ENCODE results near the gene ANGPTL2.

ANGPTL2 gene

GRCh38 chr9:127136081-127136879 is 13.8 kb upstream of the ANGPTL2 start:
- no peak for DNase-seq (ENCODE audit: low read depth)

GRCh38 chr9:127135056-127135745 is 12.8 kb upstream of the ANGPTL2 start:
- no peak for DNase-seq (ENCODE audit: low read depth)

GRCh38 chr9:127133739-127134167 is 11.3 kb upstream of the ANGPTL2 start:
- DNase-seq (ENCODE audit: low read depth): no peak

GRCh38 chr9:127132921-127133647 is 10.6 kb upstream of the ANGPTL2 start:
- DNase-seq (ENCODE audit: low read depth): no peak

GRCh38 chr9:127132375-127132774 is 9.9 kb upstream of the ANGPTL2 start:
- no peak for DNase-seq (ENCODE audit: low read depth)

GRCh38 chr9:127131871-127132270 is 9.4 kb upstream of the ANGPTL2 start:
- no peak for DNase-seq (ENCODE audit: low read depth)

GRCh38 chr9:127130661-127131538 is 8.5 kb upstream of the ANGPTL2 start:
- DNase-seq (ENCODE audit: low read depth): no peak

- no peak for DNase-seq (ENCODE audit: low read depth)
Measured at GRCh38 chr9:127130235-127130634, 7.8 kb upstream of the ANGPTL2 start.

- no peak for DNase-seq (ENCODE audit: low read depth)
Measured at GRCh38 chr9:127129718-127130085, 7.3 kb upstream of the ANGPTL2 start.

GRCh38 chr9:127129073-127129717 is 6.8 kb upstream of the ANGPTL2 start:
- no peak for DNase-seq (ENCODE audit: low read depth)

GRCh38 chr9:127128341-127129072 is 6.1 kb upstream of the ANGPTL2 start:
- DNase-seq (ENCODE audit: low read depth): no peak

- DNase-seq (ENCODE audit: low read depth): no peak
Measured at GRCh38 chr9:127126971-127127370, 4.5 kb upstream of the ANGPTL2 start.

GRCh38 chr9:127124792-127125191 is 2.4 kb upstream of the ANGPTL2 start:
- no peak for DNase-seq (ENCODE audit: low read depth)

- no peak for DNase-seq (ENCODE audit: low read depth)
Measured at GRCh38 chr9:127124111-127124531, 1.7 kb upstream of the ANGPTL2 start.

- no peak for DNase-seq (ENCODE audit: low read depth)
Measured at GRCh38 chr9:127123064-127123890, 842 bp upstream of the ANGPTL2 start.

- DNase-seq (ENCODE audit: low read depth): no peak
Measured at GRCh38 chr9:127121628-127122175, 733 bp downstream of the ANGPTL2 start.

- DNase-seq (ENCODE audit: low read depth): no peak
Measured at GRCh38 chr9:127119320-127119709, 3.1 kb downstream of the ANGPTL2 start.

GRCh38 chr9:127118597-127119319 is 3.7 kb downstream of the ANGPTL2 start:
- no peak for DNase-seq (ENCODE audit: low read depth)

- DNase-seq (ENCODE audit: low read depth): no peak
Measured at GRCh38 chr9:127117801-127118200, 4.6 kb downstream of the ANGPTL2 start.
